B cell (primary cell): ENCODE results near the gene FPR1. TPM values are rescaled to one million over a fixed set of nuclear protein-coding genes. Genes with fewer than 3 reads are reported as not detected.

Source experiments
- ATAC-seq: fragments of 200-7000 bp; cut with Tn5 transposase; one replicate; pipeline ENCODE4 v1.10.0; 2021; ENCODE audit warnings: low read depth, mild to moderate bottlenecking, moderate number of reproducible peaks, moderate library complexity
- CTCF ChIA-PET: fragments of 350-600 bp; sonication (Branson Sonifier 250); formaldehyde crosslinking; loops from one replicate; lab custom pipeline; 2021; ENCODE audit warnings: antibody characterized with exemption, inconsistent platforms; lab: Charles Lee
- POLR2A ChIA-PET: fragments of 350-600 bp; sonication (Branson Sonifier 250); formaldehyde crosslinking; loops from one replicate; lab custom pipeline; 2021; ENCODE audit warnings: antibody characterized with exemption; lab: Charles Lee
- DNase-seq: peaks from one replicate; pipeline ENCODE4 v3.0.0; 2013
- H2AFZ ChIP-seq: 2 replicates; pipeline ENCODE4 v1.6.1; 2012; ENCODE audit warnings: mild to moderate bottlenecking, low read depth, low read length; ENCODE audit not compliant: insufficient read depth, poor library complexity, severe bottlenecking
- H3K27ac ChIP-seq, 2 donors: 1 replicate in 1 of 2; 2 replicates in 1 of 2; pipeline ENCODE4 v1.5.1; 2012 to 2013; ENCODE audit warnings: low read length in 2 of 2, mild to moderate bottlenecking in 2 of 2, moderate library complexity in 1 of 2
- H3K27me3 ChIP-seq, 4 experiments: fragments of 200-600 bp in 1 of 4; sonication (generic) in 1 of 4; replicated peaks in 1 of 4; 1 replicate in 2 of 4; 2 replicates in 2 of 4; pipeline versions ENCODE4 v1.6.1 to v1.7.0; 2013 to 2016; ENCODE audit warnings: low read length in 3 of 4, mild to moderate bottlenecking in 2 of 4, mixed read lengths in 1 of 4, moderate library complexity in 1 of 4; ENCODE audit not compliant: insufficient read depth in 4 of 4, control insufficient read depth in 3 of 4; ENCODE audit errors: control extremely low read depth in 1 of 4
- H3K36me3 ChIP-seq, 2 experiments: replicated peaks in 1 of 2; 1 replicate in 1 of 2; 2 replicates in 1 of 2; pipeline versions ENCODE4 v1.6.1 to v1.7.1; 2013; ENCODE audit warnings: low read length in 1 of 2; ENCODE audit not compliant: insufficient read depth in 2 of 2, control insufficient read depth in 1 of 2; ENCODE audit errors: control extremely low read depth in 1 of 2, extremely low read depth in 1 of 2
- H3K4me1 ChIP-seq, 2 donors: fragments of 200-600 bp in 1 of 2; sonication (generic) in 1 of 2; 1 replicate in 1 of 2; 2 replicates in 1 of 2; pipeline versions ENCODE4 v1.5.1 to v1.6.1; 2013 to 2017; ENCODE audit warnings: low read length in 2 of 2; ENCODE audit not compliant: control insufficient read depth in 2 of 2, insufficient read depth in 2 of 2
- H3K4me2 ChIP-seq: replicated peaks from 2 replicates; pipeline ENCODE3; 2012; ENCODE audit warnings: mild to moderate bottlenecking, low read depth, low read length; ENCODE audit not compliant: poor library complexity, severe bottlenecking
- H3K4me3 ChIP-seq, 5 experiments: fragments of 200-600 bp in 1 of 5; sonication (generic) in 1 of 5; 1 replicate in 3 of 5; 2 replicates in 2 of 5; pipeline versions ENCODE4 v1.5.1 to v1.7.0; 2011 to 2016; ENCODE audit warnings: low read length in 4 of 5, mild to moderate bottlenecking in 4 of 5, low read depth in 2 of 5, control low read depth in 1 of 5, moderate library complexity in 1 of 5; ENCODE audit not compliant: insufficient read depth in 1 of 5; ENCODE audit errors: control extremely low read depth in 1 of 5, extremely low read depth in 1 of 5
- H3K79me2 ChIP-seq: fragments of 200-600 bp; sonication (generic); one replicate; pipeline ENCODE4 v1.6.0; 2016; ENCODE audit warnings: low read length; ENCODE audit not compliant: control insufficient read depth, insufficient read depth
- H3K9ac ChIP-seq: fragments of 200-600 bp; sonication (generic); 2 replicates; pipeline ENCODE4 v1.6.1; 2017; ENCODE audit warnings: mild to moderate bottlenecking, low read length, moderate library complexity
- H3K9me3 ChIP-seq, 3 donors: one replicate each; pipeline versions ENCODE4 v1.6.1 to v1.7.1; 2013; ENCODE audit warnings: low read length in 2 of 3; ENCODE audit not compliant: control insufficient read depth in 2 of 3, insufficient read depth in 1 of 3; ENCODE audit errors: control extremely low read depth in 1 of 3
- H4K20me1 ChIP-seq: 2 replicates; pipeline ENCODE4 v1.6.0; 2012; ENCODE audit warnings: mild to moderate bottlenecking, low read length; ENCODE audit not compliant: insufficient read depth, control insufficient read depth, poor library complexity, severe bottlenecking
- H3K27ac Mint-ChIP-seq: one replicate; pipeline ENCODE4 v1.8.0; 2021; ENCODE audit warnings: mixed read lengths
- H3K27me3 Mint-ChIP-seq: one replicate; pipeline ENCODE4 v1.8.0; 2021; ENCODE audit warnings: mixed read lengths
- H3K4me1 Mint-ChIP-seq: one replicate; pipeline ENCODE4 v1.8.0; 2021; ENCODE audit warnings: mixed read lengths
- H3K4me3 Mint-ChIP-seq: one replicate; pipeline ENCODE4 v1.8.0; 2021; ENCODE audit warnings: mixed read lengths
- H3K9me3 Mint-ChIP-seq: one replicate; pipeline ENCODE4 v1.8.0; 2022; ENCODE audit warnings: mixed read lengths; ENCODE audit not compliant: insufficient read depth
- EZH2 ChIP-seq: IDR thresholded peaks from 2 replicates; pipeline ENCODE4 v1.6.1; 2012; ENCODE audit warnings: borderline replicate concordance, low read depth, mild to moderate bottlenecking, moderate library complexity, low read length; ENCODE audit not compliant: insufficient read depth, poor library complexity, severe bottlenecking
- WGBS: methylation state at CpG from one replicate; pipeline ENCODE4 v1.1.5; 2013; ENCODE audit warnings: missing lambda C conversion rate; ENCODE audit not compliant: insufficient coverage; 5-methylcytosine and 5-hydroxymethylcytosine counted together
- intact Hi-C: fragments of 100-400 bp; cut with micrococcal nuclease; formaldehyde crosslinking; loops from one replicate; pipeline ENCODE4 v1.10.0; 2022
- polyA plus RNA-seq: library from polyadenylated mRNA; depleted of rRNA; stranded (reverse); fragments of >200 nt; gene quantifications from 2 replicates; pipeline ENCODE4 v1.2.3, GENCODE V29; 2012
- total RNA-seq, 2 donors: library from RNA; stranded (reverse); fragments of 120-200 nt in 1 of 2; gene quantifications; 1 replicate in 1 of 2; 2 replicates in 1 of 2; pipeline versions ENCODE4 v1.2.3 to v1.2.4, GENCODE V29; 2013 to 2022
- TF ChIP-seq, protein P1 (sequence below): fragments of 200-600 bp; IDR thresholded peaks from one replicate; pipeline ENCODE4 v1.8.0; 2022; ENCODE audit warnings: antibody characterized with exemption, mild to moderate bottlenecking

Gene FPR1
- total and polyA plus RNA-seq, 2 donors (not counting 1 experiment from before 2014, with no cell fraction given): 0.17 to 1.1 TPM

DNA sequence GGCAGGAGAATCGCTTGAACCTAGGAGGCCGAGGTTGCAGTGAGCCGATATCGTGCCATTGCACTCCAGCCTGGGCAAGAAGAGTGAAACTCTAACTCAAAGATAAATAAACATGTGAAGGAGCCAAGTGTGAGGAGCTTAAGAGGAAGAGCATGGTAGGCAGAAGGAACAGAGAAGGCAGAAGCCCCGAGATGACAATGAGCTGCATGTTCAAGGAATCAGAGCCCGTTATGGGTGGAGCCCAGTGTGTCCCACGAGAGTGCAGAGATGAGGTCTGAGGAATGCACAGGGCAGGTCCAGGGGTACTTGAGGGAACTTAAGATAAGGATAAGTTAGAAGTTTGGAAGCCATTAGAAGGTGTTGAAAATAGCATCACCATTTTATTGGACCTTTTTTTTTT, 10.0 kb upstream of the FPR1 start:
- Histone ChIP-seq H3K9me3 (no peaks in the 10 kb centered on the region), H3K36me3 (no peaks in the 10 kb centered on the region), H3K79me2 (no peaks in the 10 kb centered on the region), H3K4me1 (no peaks in the 10 kb centered on the region), H3K27me3 (peaks cover 0 to 13% (median 2%) of the 10 kb centered on the region in 4 experiments), H3K4me3 (peak overlapping the region in 1 of 5 experiments; percentile 69), H4K20me1 (no peaks in the 10 kb centered on the region), H3K27ac (no peak overlapping the region), H3K4me2 (no peak overlapping the region), H2AFZ (no peak overlapping the region), H3K9ac (no peak overlapping the region)
- intact Hi-C loops: no loop called here
- H3K4me1 Mint-ChIP-seq: no peaks in the 10 kb centered on the region
- H3K27me3 Mint-ChIP-seq: peaks cover 47% of the 10 kb centered on the region
- TF ChIP-seq, protein P1, sequence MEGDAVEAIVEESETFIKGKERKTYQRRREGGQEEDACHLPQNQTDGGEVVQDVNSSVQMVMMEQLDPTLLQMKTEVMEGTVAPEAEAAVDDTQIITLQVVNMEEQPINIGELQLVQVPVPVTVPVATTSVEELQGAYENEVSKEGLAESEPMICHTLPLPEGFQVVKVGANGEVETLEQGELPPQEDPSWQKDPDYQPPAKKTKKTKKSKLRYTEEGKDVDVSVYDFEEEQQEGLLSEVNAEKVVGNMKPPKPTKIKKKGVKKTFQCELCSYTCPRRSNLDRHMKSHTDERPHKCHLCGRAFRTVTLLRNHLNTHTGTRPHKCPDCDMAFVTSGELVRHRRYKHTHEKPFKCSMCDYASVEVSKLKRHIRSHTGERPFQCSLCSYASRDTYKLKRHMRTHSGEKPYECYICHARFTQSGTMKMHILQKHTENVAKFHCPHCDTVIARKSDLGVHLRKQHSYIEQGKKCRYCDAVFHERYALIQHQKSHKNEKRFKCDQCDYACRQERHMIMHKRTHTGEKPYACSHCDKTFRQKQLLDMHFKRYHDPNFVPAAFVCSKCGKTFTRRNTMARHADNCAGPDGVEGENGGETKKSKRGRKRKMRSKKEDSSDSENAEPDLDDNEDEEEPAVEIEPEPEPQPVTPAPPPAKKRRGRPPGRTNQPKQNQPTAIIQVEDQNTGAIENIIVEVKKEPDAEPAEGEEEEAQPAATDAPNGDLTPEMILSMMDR: no peak
- no peak for TF ChIP-seq EZH2
- DNase-seq: no peak
- CTCF ChIA-PET: no interaction called here
- no peak for ATAC-seq
- 88% methylated on average over 5 of the region's 7 CpGs for WGBS
- no peak overlapping the region for H3K27ac Mint-ChIP-seq
- POLR2A ChIA-PET: no interaction called here
- peaks cover 5% of the 10 kb centered on the region for H3K9me3 Mint-ChIP-seq
- no peak overlapping the region for H3K4me3 Mint-ChIP-seq

DNA sequence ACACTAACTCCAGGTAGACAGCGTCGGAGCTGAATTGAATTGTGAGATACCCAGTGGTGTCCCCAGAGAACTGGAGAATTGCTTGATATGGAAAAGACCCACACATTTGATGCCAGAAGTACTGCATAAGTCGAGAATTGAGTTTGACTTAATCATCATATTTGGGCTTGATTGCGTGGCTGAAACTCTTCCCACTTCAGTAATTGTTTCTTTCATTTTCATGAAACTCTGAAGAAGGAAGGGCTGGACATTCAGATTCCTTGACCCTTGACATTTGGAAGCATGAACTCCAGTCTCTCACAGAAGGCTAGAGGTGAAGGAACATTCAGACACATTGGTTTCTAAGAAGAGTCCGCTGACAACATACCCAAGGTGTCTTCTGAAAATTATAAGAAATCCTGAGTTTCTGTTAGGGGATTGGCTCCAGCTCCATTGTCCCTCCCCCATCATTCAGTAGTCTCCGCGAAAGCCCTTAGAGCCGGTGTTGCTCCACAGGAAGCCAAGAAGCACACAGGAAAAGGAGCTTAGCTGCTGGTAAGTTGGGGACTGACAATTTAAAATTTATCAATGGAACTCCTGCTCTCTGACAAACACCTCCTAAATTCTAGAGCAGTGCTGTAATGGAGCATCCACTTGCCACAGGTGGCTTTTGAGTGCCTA, 9.1 kb upstream of the FPR1 start, which contains the start of gene FPR2:
Gene FPR2 (plus strand): TSS at position 484 of the 660 bp plus-strand sequence. CDS start 7,479 bp downstream, outside the sequence.
- Histone ChIP-seq H3K27me3 (peaks cover 0 to 14% (median 2%) of the 10 kb centered on the region in 4 experiments), H3K9me3 (no peaks in the 10 kb centered on the region), H2AFZ (no peak within 1 kb of the TSS), H3K4me2 (no peak within 1 kb of the TSS), H3K27ac (no peak within 1 kb of the TSS), H3K36me3 (no peaks in the 10 kb centered on the region), H3K4me1 (no peaks in the 10 kb centered on the region), H3K9ac (no peak within 1 kb of the TSS), H4K20me1 (no peaks in the 10 kb centered on the region), H3K79me2 (no peaks in the 10 kb centered on the region), H3K4me3 (peak within 1 kb of the TSS in 1 of 5 experiments; percentile 69)
- no peak within 1 kb of the TSS for H3K4me3 Mint-ChIP-seq
- ATAC-seq (no peak), DNase-seq (no peak)
- ChIA-PET POLR2A (no interaction called here), CTCF (no interaction called here)
- no peak within 1 kb of the TSS for H3K27ac Mint-ChIP-seq
- TF ChIP-seq, protein P1: no peak
- no peak for TF ChIP-seq EZH2
- peaks cover 44% of the 10 kb centered on the region for H3K27me3 Mint-ChIP-seq
- WGBS: 92% methylated on average over 3 of the region's 8 CpGs
- intact Hi-C loops: no loop called here
- no peaks in the 10 kb centered on the region for H3K4me1 Mint-ChIP-seq
- peaks cover 5% of the 10 kb centered on the region for H3K9me3 Mint-ChIP-seq
